HG02970 (cell line): Measurements from ENCODE around the gene PRSS36.
"Not testable (repeated sequence)": the region's sequence is repeated elsewhere in the genome, so short reads cannot be mapped to it uniquely, and the experiment has no call there.

Experiments used
- ATAC-seq: cut with Tn5 transposase; IDR thresholded peaks from one replicate; pipeline ENCODE4 v1.9.1; 2021; ENCODE audit warnings: mild to moderate bottlenecking, moderate library complexity, moderate number of reproducible peaks; ENCODE audit not compliant: unreplicated experiment, low FRiP score

Gene PRSS36

DNA sequence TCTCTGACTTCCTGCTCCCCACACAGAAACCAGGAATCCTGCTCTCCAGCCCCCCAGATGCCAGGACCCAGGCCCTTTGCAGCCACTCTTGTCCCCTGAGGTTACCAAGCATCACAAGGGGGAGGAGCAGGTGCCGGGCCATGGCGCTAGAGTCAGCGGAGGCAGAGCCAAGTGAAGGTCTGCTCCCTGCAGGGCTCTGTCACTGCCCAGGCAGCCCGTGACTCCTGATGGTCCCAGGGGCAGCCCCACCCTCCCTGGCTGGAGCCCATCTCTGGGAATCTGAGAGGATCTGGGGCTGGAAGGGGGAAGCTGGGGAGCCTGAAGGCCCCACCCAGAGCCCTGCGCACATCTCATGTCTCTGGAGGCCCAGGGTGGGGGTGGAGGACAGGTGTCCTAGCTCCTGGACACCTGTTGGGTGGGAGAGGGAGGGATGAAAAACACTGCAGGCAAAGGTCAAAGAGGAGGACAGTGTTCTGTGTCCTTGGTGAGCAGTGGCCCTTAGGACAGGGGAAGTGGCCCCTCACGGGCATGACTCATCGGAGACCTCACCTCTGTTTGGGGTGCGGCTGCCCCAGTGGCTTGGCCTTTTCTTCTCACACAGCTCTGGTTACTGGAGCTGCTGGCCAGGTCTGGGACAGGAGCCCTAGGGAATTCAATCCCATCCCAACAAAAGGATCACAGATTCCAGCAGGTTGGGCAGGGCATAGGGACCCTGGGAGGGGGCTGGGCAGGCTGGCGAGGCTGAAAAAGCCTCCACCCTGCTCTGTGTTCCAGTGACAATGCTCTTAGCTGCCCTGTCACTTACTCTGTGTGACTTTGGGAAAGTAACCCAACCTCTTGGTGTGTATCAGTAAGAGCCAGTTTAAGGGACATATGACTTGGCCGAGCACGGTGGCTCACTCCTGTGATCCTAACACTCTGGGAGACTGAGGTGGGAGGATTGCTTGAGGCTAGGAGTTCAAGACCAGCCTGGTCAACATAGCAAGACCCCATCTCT lies at the start of gene PRSS36:
Gene PRSS36, minus strand, starts transcription at position 173 of the 997 bp plus-strand sequence. Its CDS starts 31 bp downstream, at position 142.
- ATAC-seq, result no peak

DNA sequence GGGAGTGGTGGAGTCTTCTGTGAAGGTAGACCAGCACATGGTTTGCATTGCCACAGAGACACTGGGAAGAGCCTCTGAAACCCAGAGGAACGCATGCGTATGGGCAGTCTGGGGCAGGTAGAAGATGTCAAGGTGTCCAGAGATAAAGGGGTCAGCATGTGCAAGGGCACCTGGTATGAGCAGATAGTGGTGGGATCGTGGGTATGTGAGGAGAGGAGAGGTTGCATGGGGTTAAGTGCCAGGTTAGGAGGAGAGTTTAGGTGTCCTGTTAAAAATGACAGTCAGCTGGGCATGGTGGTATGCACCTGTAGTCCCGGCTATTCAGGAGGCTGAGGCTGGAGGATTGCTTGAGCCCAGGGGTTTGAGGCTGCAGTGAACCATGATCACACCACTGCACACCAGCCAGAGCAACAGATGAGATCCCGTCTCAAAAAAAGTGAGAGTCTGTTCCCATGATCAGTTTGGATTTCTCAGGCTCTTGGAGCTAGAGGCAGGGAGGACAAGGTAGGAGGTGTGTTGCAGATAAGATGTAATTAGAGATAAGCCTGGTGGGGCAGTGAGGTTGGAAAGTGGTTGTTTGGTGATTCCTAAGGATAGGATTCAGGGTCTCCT lies 49.7 kb upstream of the PRSS36 start:
- ATAC-seq, result no peak

DNA sequence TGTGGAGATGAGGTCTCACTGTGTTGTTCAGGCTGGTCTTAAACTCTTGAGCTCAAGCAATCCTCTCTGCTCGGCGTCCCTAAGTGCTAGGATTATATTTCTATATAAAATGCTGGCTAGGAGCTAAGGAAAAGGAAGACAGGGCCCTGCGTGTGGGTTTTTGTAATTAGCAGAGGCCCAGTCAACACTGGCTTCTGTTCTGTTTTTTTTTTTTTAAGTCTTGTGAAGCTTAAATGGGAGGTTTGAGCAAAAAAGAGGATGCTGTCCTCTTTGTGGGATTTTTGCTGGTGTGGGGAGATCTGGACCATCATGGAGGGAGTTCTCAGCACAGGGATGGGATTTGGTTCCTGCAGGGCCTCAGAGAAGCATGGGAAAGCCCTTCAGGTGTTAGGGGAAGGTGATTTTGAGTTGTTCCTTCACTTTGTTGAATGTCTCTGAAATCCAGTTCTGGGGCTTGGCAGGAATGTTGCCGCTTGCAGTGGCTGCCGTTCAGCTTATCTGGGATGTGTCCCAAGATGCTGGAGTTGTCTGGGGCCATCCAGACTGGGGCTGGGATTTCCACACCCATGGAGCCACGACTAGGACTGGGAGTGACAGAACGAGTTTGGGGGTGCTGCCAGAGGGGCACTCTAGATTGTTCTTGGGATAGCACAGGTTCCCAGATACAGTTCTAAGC lies 48.5 kb upstream of the PRSS36 start:
- no peak for ATAC-seq

DNA sequence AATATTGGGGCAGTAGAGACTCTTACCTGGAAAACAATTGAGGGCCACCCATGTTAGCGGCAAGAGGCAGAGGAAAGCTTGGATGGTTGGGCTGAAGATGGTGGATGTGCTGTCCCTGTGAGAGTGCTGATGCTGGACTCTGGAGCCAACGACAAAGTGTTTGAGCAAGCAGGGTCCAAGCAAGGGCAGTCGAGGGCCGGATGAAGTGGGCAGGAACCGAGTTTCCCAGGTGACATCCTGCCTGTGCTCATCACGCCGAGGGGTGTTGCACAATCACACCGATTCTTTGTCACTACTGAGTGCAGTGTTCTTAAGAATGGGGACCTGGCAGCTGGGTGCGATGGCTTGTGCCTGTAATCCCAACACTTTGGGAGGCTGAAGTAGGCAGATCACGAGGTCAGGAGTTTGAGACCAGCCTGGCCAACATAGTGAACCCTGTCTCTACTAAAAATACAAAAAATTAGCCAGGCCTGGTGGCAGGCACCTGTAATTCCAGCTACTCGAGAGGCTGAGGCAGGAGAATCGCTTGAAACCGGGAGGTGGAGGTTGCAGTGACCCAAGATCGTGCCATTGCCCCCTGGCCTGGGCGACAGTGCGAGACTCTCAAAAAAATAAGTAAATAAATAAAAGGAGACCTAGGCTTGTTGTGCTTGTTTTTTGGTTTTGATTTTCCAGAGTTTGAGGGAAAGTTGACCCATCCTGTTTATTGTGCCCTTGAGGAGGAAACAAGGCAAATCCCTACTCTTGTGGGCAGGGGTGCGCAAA lies 46.6 kb upstream of the PRSS36 start:
- no peak for ATAC-seq

DNA sequence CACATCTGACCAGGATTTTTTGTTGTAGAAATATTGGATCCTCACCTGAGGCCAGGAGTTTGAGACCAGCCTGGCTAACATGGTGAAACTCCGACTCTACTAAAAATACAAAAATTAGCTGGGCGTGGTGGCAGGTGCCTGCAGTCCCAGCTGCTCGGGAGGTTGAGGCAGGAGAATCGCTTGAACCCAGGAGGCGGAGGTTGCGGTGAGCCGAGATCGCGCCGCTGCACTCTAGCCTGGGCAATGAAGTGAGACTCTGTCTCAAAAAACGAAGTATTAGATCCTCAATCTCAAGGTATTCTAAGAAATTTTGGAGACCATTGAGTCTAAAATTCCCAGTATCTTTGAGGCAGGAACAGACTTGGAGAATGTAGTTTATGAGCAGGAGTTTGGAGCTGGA lies 46.0 kb upstream of the PRSS36 start:
- not testable (repeated sequence) for ATAC-seq

DNA sequence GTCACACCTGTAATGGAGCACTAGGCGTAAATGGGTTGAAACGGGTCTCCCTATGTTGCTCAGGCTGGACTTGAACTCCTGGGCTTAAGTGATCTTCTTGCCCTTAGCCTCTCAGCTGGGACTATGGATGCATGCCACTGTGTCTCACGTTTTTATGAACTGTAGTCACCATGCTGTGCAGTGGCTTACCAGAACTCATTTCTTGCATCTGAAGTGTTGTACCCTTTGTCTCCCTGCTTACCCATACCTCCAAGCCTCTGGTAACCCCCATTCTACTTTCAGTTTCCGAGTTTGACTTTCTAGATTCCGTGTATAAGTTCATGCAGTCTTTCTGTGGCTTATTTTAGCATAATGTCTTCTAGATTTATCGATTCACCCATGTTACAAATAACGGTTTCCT lies 45.0 kb upstream of the PRSS36 start:
- ATAC-seq, result no peak

DNA sequence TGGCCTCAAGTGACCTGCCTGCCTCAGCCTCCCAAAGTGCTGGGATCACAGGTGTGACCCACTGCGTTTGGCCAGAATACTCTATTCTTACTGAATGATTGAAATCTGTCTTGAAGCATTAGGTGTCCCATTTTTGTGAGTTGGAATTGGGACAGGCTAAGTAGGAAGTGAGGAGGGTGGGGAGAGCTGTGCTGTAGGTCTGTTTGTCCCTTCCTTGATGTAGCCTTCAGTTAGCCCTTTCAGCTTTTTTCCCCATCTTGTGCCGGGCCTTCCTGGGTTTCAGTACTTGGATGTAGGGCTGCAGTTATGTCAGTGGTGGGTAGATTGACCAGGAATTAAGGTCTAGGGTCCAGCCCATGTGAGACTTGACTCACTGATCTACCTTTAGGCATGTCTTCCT lies 44.0 kb upstream of the PRSS36 start:
- ATAC-seq, result no peak

DNA sequence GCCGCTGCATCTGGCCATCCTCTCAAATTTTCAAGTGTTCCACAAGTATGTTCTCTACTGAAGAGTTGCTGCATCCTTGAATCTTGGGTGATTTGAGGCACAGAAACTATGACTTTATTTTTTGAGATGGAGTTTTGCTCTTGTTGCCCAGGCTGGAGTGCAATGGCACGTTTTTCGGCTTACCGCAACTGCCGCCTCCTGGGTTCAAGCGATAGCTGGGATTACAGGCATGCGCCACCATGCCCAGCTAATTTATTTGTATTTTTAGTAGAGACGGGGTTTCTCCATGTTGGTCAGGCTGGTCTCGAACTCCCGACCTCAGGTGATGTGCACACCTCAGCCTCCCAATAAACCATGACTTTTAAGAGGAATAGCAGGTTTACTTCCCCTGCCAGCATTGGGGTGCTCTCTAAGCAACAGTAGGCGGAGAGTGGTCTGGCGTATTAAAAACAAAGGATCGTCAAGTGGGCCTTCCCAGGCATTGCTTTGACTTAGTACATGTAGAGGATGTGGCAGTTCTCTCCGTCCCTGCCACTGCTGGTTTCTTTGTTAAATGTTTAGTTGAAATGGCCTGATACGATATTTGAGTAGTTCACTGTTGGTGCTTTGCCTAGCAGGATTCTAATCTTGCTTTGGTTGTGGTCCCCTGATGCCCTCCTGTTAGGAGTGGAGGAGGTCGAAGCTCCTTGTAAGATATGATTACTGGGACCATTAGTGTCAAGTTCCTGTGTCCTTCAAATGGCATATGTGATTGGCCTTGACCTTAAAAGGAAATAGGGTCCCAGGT lies 43.2 kb upstream of the PRSS36 start:
- ATAC-seq, result no peak

DNA sequence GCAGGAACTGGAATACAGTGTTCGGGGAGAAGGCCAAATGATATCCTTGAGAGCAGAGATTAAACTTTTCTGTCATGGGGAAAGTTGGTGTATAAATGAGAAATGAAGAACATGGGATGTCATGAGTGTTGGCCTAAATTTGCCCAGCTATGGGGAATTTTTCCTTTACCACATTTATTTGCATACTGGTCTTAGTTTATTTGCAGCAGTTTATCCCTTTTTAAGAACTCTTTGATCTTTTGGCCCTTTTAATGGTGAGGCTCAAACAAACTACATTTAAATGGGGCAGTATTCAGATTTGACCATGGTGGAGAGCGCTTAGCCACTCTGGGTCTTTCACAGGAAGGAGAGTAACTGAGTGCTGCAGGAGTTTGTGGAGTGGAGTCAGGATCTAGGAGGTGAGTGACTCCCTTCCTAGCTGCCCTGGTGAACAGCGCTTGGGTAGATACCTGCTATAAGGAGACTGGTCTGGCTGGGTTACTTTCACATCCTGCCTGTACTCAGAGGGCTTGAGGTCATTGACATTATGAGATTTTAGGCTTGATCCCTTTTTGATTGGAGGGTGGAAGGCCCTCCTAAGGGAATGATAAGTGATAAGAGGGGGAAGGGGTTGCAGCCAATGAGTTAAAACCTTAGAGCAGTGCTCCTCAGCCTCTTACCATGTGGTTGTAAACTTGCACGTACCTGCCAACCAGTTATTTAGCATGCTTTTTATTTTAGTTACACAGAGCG lies 42.0 kb upstream of the PRSS36 start:
- no peak for ATAC-seq

DNA sequence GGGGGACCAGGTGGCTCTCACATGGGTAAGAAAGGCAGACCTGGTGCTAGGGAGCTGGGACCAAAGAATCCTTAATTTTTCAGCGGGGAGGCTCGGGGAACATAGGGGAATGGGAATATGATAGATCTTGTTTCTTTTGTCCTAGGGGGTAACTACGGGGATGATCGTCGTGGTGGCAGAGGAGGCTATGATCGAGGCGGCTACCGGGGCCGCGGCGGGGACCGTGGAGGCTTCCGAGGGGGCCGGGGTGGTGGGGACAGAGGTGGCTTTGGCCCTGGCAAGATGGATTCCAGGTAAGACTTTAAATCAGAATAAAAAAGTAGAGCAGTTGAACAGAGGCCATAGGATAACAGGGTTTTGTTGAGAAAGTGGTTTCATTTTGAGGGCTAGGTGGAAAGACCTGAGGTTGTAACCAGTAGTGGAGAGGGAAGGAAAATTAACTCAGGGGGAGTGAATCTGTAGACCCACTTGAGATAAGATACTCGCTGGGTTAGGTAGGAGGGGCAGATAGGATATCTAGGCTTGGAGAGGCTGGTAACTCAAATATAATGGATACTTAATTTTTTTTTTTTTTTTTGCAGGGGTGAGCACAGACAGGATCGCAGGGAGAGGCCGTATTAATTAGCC lies 41.1 kb upstream of the PRSS36 start:
- ATAC-seq, result no peak

DNA sequence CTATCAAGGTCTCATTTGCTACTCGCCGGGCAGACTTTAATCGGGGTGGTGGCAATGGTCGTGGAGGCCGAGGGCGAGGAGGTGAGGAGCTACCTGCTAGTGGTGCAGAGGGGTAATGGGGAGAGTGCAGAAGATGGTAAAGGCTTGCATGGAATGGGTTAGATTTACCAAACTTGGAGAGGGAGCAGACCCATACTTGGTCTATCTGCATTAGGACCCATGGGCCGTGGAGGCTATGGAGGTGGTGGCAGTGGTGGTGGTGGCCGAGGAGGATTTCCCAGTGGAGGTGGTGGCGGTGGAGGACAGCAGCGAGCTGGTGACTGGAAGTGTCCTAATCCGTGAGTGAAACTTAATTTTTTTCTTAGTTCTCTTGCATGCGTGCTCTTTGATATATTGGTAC lies 40.2 kb upstream of the PRSS36 start:
- no peak for ATAC-seq

DNA sequence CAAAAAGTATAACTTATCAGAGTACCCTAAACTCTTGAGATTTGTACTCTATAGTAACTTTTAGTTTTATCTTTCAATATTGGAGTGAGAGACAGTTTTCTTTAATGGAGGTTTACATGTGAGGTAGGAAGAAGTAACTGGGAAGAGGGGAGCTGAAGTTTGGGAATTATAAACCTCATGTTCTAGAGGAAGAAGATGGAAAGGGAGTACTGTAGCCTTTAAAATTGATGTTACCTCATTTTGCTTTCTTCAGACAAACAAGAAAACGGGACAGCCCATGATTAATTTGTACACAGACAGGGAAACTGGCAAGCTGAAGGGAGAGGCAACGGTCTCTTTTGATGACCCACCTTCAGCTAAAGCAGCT lies 39.5 kb upstream of the PRSS36 start:
- no peak for ATAC-seq

DNA sequence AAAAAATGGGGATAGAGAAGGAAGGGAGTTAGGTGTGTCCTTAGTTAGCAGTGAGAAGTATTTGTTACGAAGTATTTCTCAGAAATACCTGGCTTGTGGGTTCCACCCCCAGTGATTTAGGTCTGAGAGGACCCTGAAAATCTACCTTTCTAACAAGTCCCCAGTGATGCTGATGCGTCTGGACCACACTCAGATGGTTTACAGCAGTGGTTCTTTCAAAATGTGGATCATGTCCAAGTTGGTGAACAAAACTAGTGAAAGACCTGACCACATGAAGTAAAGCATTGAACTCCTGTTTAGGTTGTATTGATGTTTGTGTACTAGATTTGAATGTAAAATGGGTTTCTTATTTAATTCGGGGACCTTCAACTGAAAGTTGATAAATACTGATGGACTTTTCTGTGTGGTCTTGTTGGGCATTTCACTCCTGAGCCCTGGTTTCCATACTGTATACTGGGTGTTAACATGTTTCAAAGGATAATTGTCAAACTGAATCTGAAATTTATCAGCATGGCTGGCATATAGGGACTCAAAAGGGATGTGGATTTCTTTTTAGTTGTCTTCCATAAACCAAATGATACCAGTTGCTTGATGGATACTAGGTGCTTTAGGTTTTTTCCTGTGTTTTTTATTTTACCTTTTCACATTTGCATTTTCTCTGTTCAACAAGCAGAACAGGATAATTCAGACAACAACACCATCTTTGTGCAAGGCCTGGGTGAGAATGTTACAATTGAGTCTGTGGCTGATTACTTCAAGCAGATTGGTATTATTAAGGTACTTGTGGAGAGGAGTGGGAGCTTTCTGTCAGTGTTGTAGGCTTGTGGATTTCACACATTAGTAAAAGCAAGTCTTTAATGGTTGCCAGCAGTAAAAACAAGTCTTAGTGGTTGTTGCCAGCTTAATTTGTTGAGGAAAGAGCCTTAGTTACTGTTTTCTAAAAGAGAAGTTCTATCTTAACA lies 38.9 kb upstream of the PRSS36 start:
- no peak for ATAC-seq

DNA sequence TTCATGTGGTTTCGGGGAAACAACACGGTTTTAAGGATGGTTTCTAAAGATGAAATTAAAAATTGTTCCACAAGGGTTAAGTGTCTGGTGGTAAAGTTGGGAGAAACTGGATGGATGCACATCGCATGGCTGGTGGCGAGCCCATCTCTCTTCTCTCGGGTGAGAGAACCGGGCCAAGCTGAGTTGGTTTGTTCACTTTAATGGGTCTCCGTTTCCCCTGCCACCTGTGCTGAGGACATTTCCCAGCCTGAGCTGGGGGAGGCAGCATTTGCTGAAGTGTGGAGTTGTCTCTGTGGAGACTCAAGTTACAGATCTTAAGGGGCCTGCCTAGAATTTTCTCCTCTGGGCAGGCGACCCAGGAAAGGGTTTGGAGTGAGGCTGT lies 37.9 kb upstream of the PRSS36 start:
- no peak for ATAC-seq

DNA sequence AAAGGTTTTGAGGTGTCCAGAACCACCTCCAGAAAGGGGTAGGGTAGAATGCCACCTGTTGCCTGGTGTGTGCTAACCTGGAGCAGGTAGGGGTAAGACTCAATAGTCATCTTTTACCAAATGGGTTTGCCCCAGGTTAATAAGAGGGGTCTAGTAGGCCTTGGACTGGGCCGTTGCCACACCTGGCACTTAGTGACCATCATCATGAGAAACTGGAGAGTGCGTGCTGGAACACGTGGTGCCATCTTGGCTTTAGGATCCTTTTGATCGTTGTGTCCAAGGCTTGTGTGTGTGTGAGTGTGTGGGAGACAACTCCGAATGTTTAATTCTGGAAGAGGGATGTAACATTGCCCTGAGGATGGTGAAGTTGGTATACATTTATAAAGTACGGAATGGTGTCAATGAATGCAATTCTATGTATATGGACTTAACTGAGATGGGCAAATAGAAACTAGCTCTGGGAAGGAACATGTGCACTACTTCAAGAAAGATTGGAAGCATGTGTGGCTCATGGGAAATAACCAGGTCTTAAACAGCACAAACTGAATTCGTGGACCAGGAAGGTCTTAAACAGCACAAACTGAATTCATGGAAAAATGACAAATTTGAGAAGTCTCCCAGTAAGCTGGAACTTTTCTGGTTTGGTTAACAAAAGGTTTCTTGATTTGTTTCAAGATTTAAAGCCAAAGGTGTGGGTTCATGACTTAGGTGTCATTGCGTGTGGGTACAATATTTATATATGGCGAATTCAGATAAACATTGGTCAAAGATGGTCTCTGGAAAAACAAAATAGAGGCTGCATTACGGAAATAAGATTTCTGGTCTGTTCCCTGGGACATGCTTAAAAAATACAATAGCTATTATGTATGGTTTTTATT lies 37.3 kb upstream of the PRSS36 start:
- no peak for ATAC-seq

DNA sequence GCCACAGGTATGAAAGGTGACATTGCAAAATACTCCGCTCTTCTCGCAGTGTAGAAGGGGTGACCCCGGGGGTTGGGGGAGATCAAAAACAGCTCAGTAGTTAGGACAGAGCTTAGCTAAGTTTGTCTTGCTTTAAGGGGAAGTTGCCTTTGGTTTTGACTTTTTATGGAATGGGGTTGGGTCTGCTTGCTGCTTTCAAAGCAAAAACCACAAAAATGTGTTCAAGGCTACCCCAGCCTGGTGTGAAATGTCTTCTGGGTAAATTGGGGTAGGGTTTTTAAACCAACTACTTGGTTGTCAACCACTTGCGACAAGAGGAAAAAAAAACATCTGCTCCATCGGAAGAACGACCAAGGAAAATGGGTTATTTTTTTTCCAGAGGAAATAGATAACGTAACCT lies 36.3 kb upstream of the PRSS36 start:
- no peak for ATAC-seq

DNA sequence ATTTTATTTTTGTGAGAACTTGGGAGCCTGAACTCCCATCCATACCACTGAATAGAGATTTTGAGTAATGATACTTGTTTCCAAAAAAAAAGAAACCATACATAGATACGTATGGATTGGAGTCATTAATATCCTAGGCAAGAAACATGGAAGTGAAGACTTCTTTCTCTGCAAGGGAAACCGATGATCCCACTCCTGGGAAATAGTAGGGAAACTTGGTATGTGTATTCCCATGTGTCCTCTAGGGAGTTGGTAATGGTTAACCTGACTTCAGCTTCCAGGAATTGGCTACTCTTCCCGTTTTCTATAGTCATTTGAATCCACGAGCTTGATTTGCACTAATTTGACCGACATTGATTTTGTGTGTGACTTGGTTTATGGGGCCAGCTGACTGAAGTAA lies 35.5 kb upstream of the PRSS36 start:
- ATAC-seq, result no peak
